ENCODE measurements around the gene MTAP.

DNA sequence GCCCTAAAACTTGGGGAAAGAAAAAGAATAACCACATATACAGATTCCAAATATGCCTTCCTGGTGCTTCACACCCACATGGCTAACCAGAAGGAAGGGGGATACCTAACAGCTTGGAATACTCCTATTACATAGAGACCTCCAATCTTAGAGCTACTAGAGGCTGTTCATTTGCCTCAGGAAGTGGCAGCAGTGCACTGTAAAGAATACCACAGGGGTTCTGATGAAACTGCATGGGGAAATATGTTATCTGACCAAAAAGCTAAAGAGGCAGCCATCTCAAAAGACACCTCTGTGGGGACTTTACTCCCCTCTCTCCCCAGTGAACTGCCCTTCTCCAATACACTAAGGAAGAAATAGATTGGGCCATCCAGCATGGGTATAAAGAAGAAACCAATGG is 125.3 kb downstream of the MTAP start:
- TF ChIP-seq, protein P1, sequence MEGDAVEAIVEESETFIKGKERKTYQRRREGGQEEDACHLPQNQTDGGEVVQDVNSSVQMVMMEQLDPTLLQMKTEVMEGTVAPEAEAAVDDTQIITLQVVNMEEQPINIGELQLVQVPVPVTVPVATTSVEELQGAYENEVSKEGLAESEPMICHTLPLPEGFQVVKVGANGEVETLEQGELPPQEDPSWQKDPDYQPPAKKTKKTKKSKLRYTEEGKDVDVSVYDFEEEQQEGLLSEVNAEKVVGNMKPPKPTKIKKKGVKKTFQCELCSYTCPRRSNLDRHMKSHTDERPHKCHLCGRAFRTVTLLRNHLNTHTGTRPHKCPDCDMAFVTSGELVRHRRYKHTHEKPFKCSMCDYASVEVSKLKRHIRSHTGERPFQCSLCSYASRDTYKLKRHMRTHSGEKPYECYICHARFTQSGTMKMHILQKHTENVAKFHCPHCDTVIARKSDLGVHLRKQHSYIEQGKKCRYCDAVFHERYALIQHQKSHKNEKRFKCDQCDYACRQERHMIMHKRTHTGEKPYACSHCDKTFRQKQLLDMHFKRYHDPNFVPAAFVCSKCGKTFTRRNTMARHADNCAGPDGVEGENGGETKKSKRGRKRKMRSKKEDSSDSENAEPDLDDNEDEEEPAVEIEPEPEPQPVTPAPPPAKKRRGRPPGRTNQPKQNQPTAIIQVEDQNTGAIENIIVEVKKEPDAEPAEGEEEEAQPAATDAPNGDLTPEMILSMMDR (conservative IDR thresholded peaks at IDR 0.05; ENCODE audit: low read depth, low read length): no peak
- TF ChIP-seq EZH2phosphoT487 (IDR thresholded peaks at IDR 0.05; ENCODE audit: borderline replicate concordance, low read length): no peak

All from PC-3 (cell line).